Measurements from ENCODE around the gene SULF2. TPM values are rescaled to one million over a fixed set of nuclear protein-coding genes. Genes with fewer than 3 reads are reported as not detected.
A peak's percentile ranks its signal among the peaks of the same experiment; 100 is the strongest.

Gene SULF2
- total RNA-seq, 1 donor: 1.9 TPM

DNA sequence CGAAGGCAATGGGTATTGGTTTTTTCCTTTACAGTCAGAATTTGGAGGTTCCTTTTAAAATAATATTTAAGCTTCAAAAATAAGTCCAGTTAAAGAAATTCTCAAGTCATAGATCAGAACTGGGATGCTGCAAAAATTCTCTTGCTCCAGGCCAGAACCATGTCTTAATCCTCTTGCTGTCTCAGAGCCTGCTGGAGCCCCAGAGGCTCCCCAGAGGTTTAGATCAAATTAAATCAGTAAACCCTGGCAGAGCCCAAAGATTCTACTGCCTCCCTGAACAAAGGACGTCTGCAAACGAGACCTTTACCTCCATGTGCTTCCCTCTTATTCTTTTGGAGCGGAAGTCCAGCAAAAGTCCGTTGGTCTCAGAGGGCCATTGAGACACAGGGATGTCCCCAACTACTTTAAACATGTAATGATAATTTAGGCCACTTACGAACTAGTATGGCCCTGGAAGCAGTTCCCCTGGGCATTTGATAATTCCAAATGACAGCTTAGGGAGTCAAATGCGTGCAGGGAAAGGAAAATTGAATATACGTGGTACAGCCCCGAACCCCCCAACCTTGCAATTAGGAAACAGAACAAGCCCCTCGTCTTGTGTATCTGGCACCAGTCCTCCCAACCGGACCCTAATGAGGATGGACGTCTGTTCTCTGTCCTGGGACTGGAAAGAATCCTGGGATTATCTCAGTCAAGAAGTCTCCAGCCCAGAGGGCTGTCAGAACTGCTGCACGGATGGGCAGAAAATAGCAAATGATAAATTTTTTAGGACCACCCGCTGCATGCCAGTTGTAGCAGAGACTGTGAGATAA lies 31.5 kb downstream of the SULF2 start:
- TF ChIP-seq, protein P1, sequence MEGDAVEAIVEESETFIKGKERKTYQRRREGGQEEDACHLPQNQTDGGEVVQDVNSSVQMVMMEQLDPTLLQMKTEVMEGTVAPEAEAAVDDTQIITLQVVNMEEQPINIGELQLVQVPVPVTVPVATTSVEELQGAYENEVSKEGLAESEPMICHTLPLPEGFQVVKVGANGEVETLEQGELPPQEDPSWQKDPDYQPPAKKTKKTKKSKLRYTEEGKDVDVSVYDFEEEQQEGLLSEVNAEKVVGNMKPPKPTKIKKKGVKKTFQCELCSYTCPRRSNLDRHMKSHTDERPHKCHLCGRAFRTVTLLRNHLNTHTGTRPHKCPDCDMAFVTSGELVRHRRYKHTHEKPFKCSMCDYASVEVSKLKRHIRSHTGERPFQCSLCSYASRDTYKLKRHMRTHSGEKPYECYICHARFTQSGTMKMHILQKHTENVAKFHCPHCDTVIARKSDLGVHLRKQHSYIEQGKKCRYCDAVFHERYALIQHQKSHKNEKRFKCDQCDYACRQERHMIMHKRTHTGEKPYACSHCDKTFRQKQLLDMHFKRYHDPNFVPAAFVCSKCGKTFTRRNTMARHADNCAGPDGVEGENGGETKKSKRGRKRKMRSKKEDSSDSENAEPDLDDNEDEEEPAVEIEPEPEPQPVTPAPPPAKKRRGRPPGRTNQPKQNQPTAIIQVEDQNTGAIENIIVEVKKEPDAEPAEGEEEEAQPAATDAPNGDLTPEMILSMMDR (IDR thresholded peaks at IDR 0.05; ENCODE audit: insufficient read depth, low read length): no peak
- DNase-seq (ENCODE audit: low read depth): no peak
- no peak overlapping the region for H3K4me3 ChIP-seq (ENCODE audit: low read depth, low read length)

- TF ChIP-seq, protein P1 (IDR thresholded peaks at IDR 0.05; ENCODE audit: insufficient read depth, low read length): no peak
- no peak for DNase-seq (ENCODE audit: low read depth)
- no peak overlapping the region for H3K4me3 ChIP-seq (ENCODE audit: low read depth, low read length)
These were observed 33.8 kb downstream of the SULF2 start for GRCh38 chr20:47751449-47751848.

- TF ChIP-seq, protein P1 (IDR thresholded peaks at IDR 0.05; ENCODE audit: insufficient read depth, low read length): no peak
- peak; percentile 83 for DNase-seq (ENCODE audit: low read depth)
- H3K4me3 ChIP-seq (ENCODE audit: low read depth, low read length): no peak overlapping the region
These were observed 35.9 kb downstream of the SULF2 start for GRCh38 chr20:47749339-47749738.

GRCh38 chr20:47748823-47749222 lies 36.5 kb downstream of the SULF2 start:
- no peak overlapping the region for H3K4me3 ChIP-seq (ENCODE audit: low read depth, low read length)
- DNase-seq (ENCODE audit: low read depth): no peak
- TF ChIP-seq, protein P1 (IDR thresholded peaks at IDR 0.05; ENCODE audit: insufficient read depth, low read length): no peak

- DNase-seq (ENCODE audit: low read depth): no peak
- TF ChIP-seq, protein P1 (IDR thresholded peaks at IDR 0.05; ENCODE audit: insufficient read depth, low read length): no peak
- no peak overlapping the region for H3K4me3 ChIP-seq (ENCODE audit: low read depth, low read length)
These were observed 37.2 kb downstream of the SULF2 start for GRCh38 chr20:47748069-47748468.

GRCh38 chr20:47747669-47748031 lies 37.6 kb downstream of the SULF2 start:
- DNase-seq (ENCODE audit: low read depth): no peak
- TF ChIP-seq, protein P1 (IDR thresholded peaks at IDR 0.05; ENCODE audit: insufficient read depth, low read length): no peak
- no peak overlapping the region for H3K4me3 ChIP-seq (ENCODE audit: low read depth, low read length)

- TF ChIP-seq, protein P1 (IDR thresholded peaks at IDR 0.05; ENCODE audit: insufficient read depth, low read length): no peak
- no peak overlapping the region for H3K4me3 ChIP-seq (ENCODE audit: low read depth, low read length)
- no peak for DNase-seq (ENCODE audit: low read depth)
These were observed 40.5 kb downstream of the SULF2 start for GRCh38 chr20:47744803-47745202.

Measured in fibroblast of the aortic adventitia (primary cell).